LNCAP (cell line): ENCODE results near the gene C6orf15.

ENCODE experiments used
- TF ChIP-seq, protein P1 (sequence below): fragments of 450-650 bp; IDR thresholded peaks from 2 replicates; pipeline ENCODE4 v1.5.1; 2017; ENCODE audit warnings: mild to moderate bottlenecking

The C6orf15 gene

DNA sequence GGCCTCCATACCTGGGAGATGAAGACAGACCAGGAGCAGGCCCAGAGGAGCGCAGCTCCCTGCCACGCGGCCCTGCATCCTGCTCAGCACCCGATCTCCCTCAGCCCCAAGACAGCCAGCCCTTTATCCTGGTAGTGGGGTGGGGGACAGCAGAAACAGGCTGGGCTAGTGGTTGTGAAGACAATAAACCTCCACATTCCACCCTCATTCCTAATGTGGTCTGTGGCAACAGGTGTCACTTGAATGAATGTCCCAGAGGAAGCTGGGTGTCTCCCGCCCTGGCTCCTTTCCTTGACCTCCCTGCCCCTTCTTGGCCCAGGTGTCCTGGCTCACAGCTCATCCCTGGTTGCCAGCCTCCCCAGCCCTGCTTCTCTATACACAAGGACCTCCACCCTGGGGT lies at the start of gene C6orf15:
Gene C6orf15, minus strand, starts transcription at position 98 of the 400 bp plus-strand sequence. Its CDS starts 20 bp downstream, at position 78.
- TF ChIP-seq, protein P1, sequence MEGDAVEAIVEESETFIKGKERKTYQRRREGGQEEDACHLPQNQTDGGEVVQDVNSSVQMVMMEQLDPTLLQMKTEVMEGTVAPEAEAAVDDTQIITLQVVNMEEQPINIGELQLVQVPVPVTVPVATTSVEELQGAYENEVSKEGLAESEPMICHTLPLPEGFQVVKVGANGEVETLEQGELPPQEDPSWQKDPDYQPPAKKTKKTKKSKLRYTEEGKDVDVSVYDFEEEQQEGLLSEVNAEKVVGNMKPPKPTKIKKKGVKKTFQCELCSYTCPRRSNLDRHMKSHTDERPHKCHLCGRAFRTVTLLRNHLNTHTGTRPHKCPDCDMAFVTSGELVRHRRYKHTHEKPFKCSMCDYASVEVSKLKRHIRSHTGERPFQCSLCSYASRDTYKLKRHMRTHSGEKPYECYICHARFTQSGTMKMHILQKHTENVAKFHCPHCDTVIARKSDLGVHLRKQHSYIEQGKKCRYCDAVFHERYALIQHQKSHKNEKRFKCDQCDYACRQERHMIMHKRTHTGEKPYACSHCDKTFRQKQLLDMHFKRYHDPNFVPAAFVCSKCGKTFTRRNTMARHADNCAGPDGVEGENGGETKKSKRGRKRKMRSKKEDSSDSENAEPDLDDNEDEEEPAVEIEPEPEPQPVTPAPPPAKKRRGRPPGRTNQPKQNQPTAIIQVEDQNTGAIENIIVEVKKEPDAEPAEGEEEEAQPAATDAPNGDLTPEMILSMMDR: no peak

DNA sequence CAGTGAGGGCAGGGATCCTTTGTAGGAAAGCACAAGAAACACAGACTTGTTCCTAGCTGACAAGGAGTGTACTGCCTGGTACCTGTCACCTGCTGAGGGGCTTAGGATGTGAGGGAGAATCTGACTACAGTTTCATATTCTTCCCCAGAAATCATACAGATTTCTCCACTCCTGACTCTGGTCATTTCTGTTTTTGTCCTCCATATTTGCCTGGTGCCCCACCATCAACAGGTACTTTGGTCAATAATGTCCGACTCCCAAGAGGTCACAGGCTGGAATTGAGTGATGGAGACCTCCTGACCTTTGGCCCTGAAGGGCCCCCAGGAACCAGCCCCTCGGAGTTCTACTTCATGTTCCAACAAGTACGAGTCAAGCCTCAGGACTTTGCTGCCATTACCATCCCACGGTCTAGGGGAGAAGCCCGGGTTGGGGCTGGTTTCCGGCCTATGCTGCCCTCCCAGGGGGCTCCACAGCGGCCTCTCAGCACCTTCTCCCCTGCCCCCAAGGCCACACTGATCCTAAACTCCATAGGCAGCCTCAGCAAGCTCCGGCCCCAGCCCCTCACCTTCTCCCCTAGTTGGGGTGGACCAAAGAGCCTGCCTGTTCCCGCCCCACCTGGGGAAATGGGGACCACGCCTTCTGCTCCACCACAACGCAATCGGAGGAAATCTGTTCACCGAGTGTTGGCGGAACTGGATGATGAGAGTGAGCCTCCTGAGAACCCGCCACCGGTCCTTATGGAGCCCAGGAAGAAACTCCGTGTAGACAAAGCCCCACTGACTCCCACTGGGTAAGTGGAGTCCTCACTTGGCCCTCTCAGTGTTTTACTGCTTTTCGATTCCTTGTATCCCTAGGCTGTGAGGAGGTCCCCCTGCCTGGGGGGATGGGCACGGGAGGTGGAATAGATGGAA lies 49.1 kb upstream of the C6orf15 start:
- TF ChIP-seq, protein P1: no peak

DNA sequence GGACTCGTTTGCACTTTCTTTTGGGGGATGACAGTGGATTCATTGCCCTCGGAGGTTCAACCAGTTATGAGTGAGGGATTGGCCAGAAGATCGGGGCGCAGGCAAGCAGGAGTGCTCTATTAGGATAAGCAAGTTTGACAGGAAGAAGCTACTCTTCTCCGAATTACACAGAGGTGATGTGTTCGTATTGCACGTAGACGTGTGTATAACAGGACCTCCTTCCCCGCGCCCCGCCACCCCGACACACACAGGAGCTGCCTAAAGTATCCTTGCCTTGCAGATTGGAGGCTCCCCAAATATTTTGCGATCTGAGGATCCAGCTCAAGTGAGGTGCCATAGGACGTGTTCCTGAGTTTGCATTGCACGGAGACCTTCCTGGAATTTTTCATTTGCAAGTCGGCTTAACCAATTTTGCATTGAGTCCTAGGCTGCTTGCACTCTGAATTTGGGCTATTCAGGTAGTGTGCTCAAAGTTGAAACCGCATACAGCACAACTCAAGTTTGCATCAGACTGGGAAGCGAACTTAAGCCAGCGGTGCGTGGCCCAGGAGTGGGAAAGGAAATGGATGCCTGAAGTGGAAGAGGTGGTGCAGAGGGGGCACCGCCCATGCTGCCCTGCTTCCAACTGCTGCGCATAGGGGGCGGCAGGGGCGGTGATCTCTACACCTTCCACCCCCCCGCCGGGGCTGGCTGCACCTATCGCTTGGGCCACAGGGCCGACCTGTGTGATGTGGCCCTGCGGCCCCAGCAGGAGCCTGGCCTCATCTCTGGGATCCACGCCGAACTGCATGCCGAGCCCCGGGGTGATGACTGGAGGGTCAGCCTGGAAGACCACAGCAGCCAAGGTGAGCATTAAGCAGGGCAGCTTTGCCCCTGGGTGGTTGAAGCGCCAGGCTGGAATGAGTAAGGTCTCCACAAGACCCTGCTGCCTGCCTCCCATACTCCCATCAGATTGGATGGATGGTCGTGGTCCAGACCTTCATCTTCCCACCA lies 46.8 kb upstream of the C6orf15 start:
- TF ChIP-seq, protein P1: no peak

- TF ChIP-seq, protein P1: no peak
These were observed 45.9 kb upstream of the C6orf15 start, which contains the start of gene TCF19 for GRCh38 chr6:31158140-31158862. Gene TCF19 (plus strand): TSS chr6:31158589. CDS start chr6:31159470, 881 bp downstream.

DNA sequence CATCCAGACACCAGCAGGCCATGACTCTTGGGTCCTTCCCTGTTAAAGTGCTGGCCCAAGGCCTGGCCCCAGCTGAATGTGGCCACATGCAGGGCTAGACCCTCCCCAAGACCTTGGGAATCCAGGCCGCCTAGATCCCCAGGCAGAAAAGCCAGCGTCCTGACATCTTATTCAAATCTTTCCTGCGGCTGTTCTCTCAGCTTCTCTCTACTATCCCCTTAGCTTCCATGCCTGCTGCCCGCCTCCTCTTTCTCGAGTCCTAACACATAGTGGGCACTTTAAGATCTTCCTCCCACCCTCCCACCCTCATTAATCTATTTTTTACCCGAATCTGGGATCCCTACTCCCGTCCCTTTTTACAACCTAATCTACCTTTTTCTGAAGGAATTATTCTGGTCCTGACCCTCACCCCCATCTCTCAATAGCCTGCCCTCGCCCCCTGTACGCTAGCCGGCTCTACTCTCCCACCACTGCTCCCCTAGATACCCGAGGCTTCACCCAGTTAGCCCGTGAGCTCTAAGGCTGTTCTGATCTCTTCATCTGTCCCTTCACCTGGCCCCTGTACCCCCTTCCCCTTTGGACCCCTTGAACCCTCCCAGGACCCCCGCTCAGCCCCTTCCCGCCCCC lies 45.3 kb upstream of the C6orf15 start, which contains the start of gene CCHCR1:
Gene CCHCR1, minus strand, starts transcription at position 290 of the 627 bp plus-strand sequence. Its CDS starts 202 bp downstream, at position 88.
- TF ChIP-seq, protein P1: no peak

DNA sequence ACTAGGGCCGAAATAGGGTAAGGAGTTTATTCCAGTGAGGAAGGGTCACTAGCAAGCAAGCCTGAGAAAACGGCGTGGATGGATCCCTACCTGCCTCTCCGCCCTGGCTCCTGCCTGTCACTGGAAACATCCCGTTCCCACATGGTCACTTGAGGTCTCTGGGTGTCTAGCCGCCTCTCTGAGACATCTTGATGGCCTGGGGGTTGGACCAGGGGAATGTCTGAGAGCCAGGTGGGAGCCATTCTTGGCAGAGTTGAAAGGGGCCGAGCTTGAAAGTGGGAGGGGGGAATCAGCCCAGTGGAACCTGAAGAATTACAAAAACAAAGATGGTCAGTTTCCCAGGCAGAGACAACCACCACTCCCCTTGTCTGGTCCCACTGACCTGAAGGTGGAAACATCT lies 44.3 kb upstream of the C6orf15 start:
- TF ChIP-seq, protein P1: no peak
